Measurements from ENCODE around the gene UMODL1.

The UMODL1 gene

GRCh38 chr21:42102076-42102475, 31.0 kb downstream of the UMODL1 start:
- TF ChIP-seq CTCF (IDR thresholded peaks at IDR 0.05), result no peak
- Mint-ChIP-seq H3K4me3 (no peak overlapping the region), H3K27me3 (ENCODE audit: low read depth, poor library complexity) (peaks cover 9% of the 10 kb centered on the region), H3K27ac (no peak overlapping the region), H3K36me3 (ENCODE audit: low read depth) (no peaks in the 10 kb centered on the region), H3K4me1 (peaks cover 51% of the 10 kb centered on the region), H3K9me3 (no peaks in the 10 kb centered on the region)
- no peak for DNase-seq

- Mint-ChIP-seq H3K27me3 (ENCODE audit: low read depth, poor library complexity) (peaks cover 5% of the 10 kb centered on the region), H3K36me3 (ENCODE audit: low read depth) (no peaks in the 10 kb centered on the region), H3K4me1 (peaks cover 49% of the 10 kb centered on the region), H3K9me3 (no peaks in the 10 kb centered on the region), H3K27ac (no peak overlapping the region), H3K4me3 (no peak overlapping the region)
- no peak for DNase-seq
- no peak for TF ChIP-seq CTCF (IDR thresholded peaks at IDR 0.05)
Observed at GRCh38 chr21:42102526-42102925, 31.4 kb downstream of the UMODL1 start.

GRCh38 chr21:42102991-42103390, 31.9 kb downstream of the UMODL1 start:
- H3K4me1 Mint-ChIP-seq, result peaks cover 47% of the 10 kb centered on the region
- H3K4me3 Mint-ChIP-seq, result no peak overlapping the region
- no peak for TF ChIP-seq CTCF (IDR thresholded peaks at IDR 0.05)
- DNase-seq, result no peak
- no peaks in the 10 kb centered on the region for H3K36me3 Mint-ChIP-seq (ENCODE audit: low read depth)
- H3K27ac Mint-ChIP-seq, result no peak overlapping the region
- H3K27me3 Mint-ChIP-seq (ENCODE audit: low read depth, poor library complexity), result peaks cover 5% of the 10 kb centered on the region
- no peaks in the 10 kb centered on the region for H3K9me3 Mint-ChIP-seq

GRCh38 chr21:42103843-42104242, 32.7 kb downstream of the UMODL1 start:
- no peak for TF ChIP-seq CTCF (IDR thresholded peaks at IDR 0.05)
- H3K27me3 Mint-ChIP-seq (ENCODE audit: low read depth, poor library complexity), result peaks cover 1% of the 10 kb centered on the region
- H3K27ac Mint-ChIP-seq, result no peak overlapping the region
- H3K9me3 Mint-ChIP-seq, result no peaks in the 10 kb centered on the region
- peaks cover 46% of the 10 kb centered on the region for H3K4me1 Mint-ChIP-seq
- no peak overlapping the region for H3K4me3 Mint-ChIP-seq
- no peak for DNase-seq
- H3K36me3 Mint-ChIP-seq (ENCODE audit: low read depth), result no peaks in the 10 kb centered on the region

- Mint-ChIP-seq H3K36me3 (ENCODE audit: low read depth) (no peaks in the 10 kb centered on the region), H3K9me3 (no peaks in the 10 kb centered on the region), H3K4me1 (peaks cover 51% of the 10 kb centered on the region), H3K4me3 (no peak overlapping the region), H3K27ac (no peak overlapping the region), H3K27me3 (ENCODE audit: low read depth, poor library complexity) (peaks cover 7% of the 10 kb centered on the region)
- no peak for TF ChIP-seq CTCF (IDR thresholded peaks at IDR 0.05)
- DNase-seq, result no peak
Observed at GRCh38 chr21:42105476-42106315, 34.6 kb downstream of the UMODL1 start.

- Mint-ChIP-seq H3K9me3 (no peaks in the 10 kb centered on the region), H3K4me1 (peaks cover 49% of the 10 kb centered on the region), H3K27ac (no peak overlapping the region), H3K27me3 (ENCODE audit: low read depth, poor library complexity) (peaks cover 7% of the 10 kb centered on the region), H3K4me3 (no peak overlapping the region), H3K36me3 (ENCODE audit: low read depth) (no peaks in the 10 kb centered on the region)
- TF ChIP-seq CTCF (IDR thresholded peaks at IDR 0.05), result no peak
- DNase-seq, result no peak
Observed at GRCh38 chr21:42106425-42106824, 35.3 kb downstream of the UMODL1 start.
